NCI-H82 treated with DMSO at 0.1 percent for 48 hours (cell line): ENCODE measurements around the gene CDH13.

Experiments
- DNase-seq: peaks from one replicate; lab custom pipeline; 2025; ENCODE audit not compliant: unreplicated experiment; lab: John Stamatoyannopoulos, UW

Gene CDH13

GRCh38 chr16:82649766-82650165 is 23.0 kb downstream of the CDH13 start:
- no peak for DNase-seq

DNA sequence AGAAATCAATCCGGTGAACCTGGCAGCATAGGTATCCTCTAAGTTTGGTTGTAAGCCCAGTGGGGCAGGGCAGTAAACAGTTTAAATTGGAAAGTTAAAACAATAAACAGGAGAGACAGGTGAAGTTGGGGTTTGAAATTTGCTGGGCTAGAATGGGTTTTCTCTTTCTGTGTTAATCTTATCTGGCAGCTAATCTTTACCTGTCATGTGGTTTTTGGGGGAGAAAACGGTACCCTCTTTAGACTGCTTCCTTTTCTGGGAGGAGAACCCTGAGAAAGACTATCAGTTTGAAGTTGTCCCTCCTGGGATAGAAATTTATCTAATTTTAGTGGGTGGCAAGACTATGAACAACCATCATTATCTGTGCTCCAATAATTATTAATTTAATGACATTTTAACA is 24.0 kb downstream of the CDH13 start:
- DNase-seq, result no peak

DNA sequence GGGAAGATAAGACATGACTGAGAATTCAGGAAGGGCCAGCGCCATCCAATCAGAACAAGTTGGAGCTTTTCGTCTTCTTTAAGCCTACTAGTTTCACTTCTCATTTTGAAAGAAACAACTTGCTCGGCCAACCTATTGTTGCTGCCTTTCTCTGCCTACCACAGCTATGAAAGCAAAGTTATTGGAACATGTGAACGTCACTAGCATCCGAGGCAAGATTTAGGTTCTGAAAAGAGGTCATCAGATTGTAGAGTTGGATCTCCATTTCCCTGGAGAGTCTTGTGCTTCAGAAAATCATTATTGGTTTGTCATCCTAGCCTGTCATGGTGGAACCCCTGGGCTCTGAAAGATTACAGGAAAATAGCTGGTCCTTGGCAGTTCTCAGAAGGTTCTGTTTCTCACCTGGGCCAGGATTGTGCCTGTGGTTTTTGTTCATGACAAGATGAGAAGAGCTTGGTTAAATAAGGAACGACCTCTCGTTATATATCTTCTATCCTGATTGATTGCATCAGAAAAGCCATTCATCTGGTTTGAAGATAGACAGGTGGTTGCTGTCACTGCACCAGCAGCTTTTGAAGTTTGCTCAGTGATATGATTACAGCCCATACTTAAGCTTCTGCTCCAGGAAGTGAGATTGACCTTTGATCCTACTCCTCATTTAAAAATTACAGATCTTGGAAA is 25.3 kb downstream of the CDH13 start:
- no peak for DNase-seq

- no peak for DNase-seq
These were observed 26.1 kb downstream of the CDH13 start for GRCh38 chr16:82652826-82653225.

DNA sequence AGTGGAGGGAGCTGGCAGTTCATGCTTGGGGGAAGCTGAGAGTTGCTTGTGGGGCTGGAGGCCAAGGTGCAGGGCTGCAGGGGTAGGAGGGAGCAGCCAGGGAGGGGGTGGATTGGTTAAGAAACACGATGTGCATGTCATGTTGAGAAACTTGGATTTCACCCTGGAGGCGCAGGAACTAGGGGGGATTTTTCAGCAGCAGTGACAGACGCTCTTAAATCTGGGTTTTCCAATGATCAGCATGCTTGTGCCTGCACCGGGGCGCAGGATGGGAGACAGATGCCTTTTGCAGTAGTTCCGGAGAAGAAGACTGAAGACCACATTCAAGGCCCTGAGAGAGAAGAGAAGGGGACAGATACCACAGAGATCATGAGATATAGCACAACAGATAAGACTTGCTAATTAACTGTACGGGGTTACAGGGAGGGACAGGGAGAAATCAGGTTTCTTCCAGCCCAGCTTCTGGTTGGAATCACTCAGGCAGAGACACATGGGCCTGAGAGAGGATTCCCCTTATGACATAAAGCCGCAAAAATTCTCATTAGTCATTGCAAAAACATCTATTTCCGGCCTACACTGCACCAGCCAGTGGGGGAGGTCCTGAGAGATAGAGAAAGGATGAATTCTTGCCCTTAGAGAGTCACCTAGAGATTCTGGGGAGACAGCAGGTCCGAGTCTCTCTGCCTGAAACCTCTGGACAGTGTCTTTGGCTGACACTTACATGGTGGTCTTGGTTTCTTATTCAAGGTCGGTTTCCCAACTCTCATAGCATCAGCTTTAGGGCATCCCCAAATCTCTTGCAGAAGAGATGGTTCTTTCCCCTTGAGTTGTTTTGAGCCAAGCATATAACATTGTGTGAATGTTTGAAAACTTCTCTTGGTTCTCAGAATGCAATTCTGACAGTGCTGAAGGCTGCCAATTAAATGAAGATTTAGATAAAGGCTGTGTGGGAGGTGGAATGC is 27.1 kb downstream of the CDH13 start:
- no peak for DNase-seq

DNA sequence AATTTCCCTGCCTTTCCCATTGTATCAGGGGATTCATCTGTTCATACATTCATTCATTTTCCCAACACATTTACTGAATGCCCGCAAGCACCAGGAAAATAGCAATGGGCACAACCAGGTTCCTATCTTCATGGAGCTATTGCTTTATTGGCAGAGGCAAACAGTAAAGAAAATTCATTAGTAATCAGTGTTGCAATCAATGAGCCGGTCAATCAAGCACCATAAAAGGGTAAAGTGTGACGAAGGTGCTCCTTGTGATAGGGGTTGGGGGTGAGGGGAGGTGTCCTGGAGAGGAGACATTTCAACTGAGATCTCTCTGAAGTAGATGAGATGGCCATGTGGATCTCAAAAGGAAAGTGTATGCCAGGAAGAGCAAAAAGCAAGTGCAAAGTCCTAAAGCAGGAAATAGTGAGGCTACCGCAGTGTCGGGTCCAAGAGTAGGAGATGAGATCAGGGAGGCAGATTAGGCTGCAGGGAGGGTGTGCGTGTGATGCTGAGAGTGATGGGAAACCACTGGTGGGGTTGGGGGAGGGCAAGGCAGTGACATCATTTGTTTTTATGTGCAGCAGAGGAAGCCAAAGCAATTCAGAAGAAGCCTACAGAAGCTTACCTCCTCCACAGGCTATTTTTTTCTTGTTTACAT is 28.4 kb downstream of the CDH13 start:
- DNase-seq, result no peak

GRCh38 chr16:82655720-82656490 is 29.1 kb downstream of the CDH13 start:
- no peak for DNase-seq

GRCh38 chr16:82657239-82657638 is 30.5 kb downstream of the CDH13 start:
- no peak for DNase-seq

GRCh38 chr16:82657786-82658185 is 31.0 kb downstream of the CDH13 start:
- no peak for DNase-seq

GRCh38 chr16:82658796-82659195 is 32.0 kb downstream of the CDH13 start:
- DNase-seq, result no peak

DNA sequence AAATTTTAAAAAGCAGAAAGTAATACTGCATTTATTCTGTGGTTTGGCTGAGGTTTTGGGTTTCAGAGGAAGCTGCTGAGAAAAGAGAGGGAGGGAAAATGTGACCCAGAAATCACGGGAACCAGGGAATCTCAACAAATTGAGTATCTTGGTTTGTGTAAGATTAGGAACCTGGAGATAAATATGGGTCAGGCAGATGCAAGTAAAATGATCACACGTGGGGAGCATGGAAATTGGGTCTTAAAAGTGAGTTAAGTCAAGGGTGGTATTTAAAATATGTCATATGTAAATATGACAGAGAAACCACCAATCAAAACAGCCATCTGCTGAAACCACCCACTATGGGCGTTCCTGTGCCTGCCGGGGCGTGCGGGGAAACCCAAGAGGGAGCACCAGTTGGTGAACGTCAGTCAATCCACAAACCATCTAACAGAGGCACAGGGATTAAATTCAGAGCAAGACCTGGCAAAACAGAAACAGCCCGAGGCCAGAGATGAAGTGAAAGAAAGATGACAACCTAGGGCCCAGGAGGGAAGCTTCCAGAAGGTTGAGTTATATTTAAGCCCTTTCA is 33.4 kb downstream of the CDH13 start:
- no peak for DNase-seq

- no peak for DNase-seq
These were observed 34.2 kb downstream of the CDH13 start for GRCh38 chr16:82660966-82661365.

- DNase-seq, result no peak
These were observed 37.4 kb downstream of the CDH13 start for GRCh38 chr16:82664181-82664580.

GRCh38 chr16:82665025-82665424 is 38.3 kb downstream of the CDH13 start:
- no peak for DNase-seq

GRCh38 chr16:82667437-82667836 is 40.7 kb downstream of the CDH13 start:
- DNase-seq, result no peak

DNA sequence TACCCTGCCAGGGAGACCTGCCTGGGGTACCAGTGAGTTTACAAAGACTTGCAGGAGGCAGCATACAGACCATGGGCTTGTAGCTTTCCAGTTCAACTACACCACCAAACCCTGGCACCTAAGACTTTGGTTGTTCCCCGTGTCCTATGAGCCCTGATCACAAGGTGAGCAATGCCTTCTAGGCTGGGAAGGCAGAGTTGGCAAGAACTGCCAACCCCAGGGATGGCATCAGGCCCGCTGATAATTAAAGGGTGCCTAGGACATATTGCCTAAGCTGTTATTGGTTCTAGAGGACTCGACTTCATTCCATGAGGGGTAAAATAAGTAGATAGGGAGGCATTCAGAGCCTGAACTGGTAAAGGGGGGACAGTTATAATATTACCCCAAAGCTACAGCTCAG is 41.3 kb downstream of the CDH13 start:
- no peak for DNase-seq

DNA sequence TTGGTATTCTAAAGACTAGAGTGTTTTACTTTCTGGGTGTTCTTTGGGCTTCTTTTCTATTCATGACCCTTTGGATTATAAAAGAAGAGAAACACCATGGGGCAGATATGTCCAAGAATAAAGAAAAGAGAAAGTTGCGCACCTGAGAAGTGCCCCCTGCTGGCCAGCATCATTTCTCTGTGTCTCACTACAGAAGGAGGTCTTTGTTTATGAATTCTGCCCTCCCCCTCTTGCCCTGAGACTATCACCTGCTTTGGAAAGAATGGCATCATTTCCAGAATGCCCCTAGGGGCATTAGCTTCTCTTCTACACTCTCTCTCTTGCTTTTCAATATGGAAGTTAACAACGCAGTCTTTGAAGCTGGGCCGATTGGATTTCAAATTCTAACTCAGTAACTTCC is 45.0 kb downstream of the CDH13 start:
- no peak for DNase-seq

DNA sequence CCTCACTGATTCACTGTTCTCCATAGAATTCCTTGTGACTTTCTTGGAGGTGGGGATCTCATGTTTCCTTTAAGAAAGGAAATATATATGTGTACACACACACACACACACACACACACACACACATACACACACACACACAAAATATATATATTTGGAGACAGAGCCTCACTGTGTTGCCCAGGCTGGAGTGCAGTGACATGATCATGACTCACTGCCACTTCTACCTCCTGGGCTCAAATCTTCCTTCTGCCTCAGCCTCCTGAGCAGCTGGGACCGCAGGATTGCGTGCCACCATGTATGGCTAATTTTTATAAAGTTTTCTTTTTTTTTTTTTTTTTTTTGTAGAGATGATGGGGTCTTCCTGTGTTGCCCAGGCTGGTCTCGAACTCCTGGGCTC is 45.9 kb downstream of the CDH13 start:
- no peak for DNase-seq

GRCh38 chr16:82675300-82675699 is 48.5 kb downstream of the CDH13 start:
- no peak for DNase-seq

GRCh38 chr16:82681592-82681991 is 54.8 kb downstream of the CDH13 start:
- no peak for DNase-seq

DNA sequence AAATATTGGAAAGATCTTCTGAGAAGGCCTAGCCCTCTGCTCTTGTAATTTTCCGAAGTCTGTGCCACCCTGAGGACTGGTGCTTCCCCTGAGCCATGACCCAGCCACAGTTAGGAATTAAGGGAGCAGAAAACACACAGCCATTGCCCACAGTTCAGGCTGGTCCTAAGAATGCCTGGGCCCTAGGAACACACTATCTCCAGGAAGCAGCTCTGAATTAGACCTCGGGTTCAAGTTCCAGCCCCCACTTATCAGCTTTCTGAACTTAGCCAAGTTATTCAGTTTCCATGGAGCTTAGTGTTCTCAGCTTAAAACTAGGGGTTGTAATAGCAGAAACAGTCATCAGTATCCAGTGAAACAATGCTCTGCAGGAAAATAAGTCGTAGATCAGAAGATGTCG is 56.0 kb downstream of the CDH13 start:
- no peak for DNase-seq
